Right hindlimb (tissue), 1 donor: ENCODE data around the gene TRPC4AP.
"Not testable (repeated sequence)": the region's sequence is repeated elsewhere in the genome, so short reads cannot be mapped to it uniquely, and the experiment has no call there.

ENCODE experiments used
- DNase-seq: peaks from one replicate; pipeline ENCODE4 v3.0.0-alpha.2; 2018

The TRPC4AP gene

GRCh38 chr20:35104685-35105295 lies 12.2 kb upstream of the TRPC4AP start:
- no peak for DNase-seq

GRCh38 chr20:35101620-35102019 lies 9.0 kb upstream of the TRPC4AP start:
- no peak for DNase-seq

GRCh38 chr20:35093267-35093884 lies 769 bp upstream of the TRPC4AP start:
- DNase-seq, result no peak

DNA sequence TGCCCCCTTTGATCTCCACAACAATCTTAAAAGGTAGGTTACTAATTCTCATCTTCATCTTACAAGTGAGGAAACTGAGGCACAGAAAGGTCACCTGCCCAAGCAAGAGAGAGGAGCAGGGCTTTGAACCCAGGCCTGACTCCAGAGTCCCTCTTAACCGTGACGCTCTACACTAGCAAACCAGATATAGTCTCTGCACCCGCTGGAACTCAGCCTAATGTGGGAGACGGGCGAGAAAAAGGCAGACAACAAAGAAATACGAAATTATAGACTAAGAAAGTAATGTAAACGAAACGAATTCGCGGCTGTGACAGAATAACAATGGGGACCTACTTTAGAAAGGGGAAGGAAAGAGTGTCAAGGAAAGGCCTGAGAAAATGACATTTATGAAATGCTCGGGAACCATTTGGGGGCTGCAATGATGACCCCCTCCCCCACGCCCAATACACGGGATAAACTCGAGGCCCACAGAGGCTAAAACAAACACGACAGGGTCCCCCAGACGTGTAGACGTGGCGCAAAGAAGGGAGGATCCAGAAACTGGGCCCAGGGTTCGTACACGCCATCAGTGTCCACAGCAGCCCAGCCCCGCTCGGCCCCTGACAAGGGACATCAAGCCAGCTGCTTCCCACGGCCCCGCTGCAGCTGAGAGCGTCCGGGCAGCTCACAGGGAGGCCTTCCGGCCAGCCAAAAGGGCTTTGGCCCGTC lies 637 bp downstream of the TRPC4AP start:
- peak; percentile 35 for DNase-seq

- no peak for DNase-seq
Measured at GRCh38 chr20:35088231-35089145, 4.1 kb downstream of the TRPC4AP start.

DNA sequence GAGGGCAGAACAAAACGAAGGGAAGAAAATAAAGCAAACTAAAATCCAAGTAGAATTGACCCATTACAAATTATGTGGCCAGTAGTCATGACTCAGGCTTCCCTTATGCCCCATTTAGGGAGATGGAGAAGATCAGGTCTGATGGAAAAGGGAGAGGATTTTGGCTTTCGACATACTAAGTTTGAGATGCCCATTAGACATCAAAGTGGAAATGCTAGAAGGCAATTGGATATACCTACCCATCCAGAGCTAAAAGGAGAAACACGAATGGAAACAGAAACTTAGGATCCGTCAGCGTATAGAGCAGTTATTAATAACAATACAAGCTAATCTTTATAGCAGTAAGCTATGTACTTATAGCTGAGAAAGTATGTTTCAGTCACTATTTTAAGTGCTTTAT lies 4.8 kb downstream of the TRPC4AP start:
- DNase-seq, result no peak

GRCh38 chr20:35087355-35087754 lies 5.3 kb downstream of the TRPC4AP start:
- DNase-seq, result no peak

- no peak for DNase-seq
Measured at GRCh38 chr20:35085477-35086225, 7.0 kb downstream of the TRPC4AP start.

GRCh38 chr20:35084998-35085397 lies 7.6 kb downstream of the TRPC4AP start:
- no peak for DNase-seq

DNA sequence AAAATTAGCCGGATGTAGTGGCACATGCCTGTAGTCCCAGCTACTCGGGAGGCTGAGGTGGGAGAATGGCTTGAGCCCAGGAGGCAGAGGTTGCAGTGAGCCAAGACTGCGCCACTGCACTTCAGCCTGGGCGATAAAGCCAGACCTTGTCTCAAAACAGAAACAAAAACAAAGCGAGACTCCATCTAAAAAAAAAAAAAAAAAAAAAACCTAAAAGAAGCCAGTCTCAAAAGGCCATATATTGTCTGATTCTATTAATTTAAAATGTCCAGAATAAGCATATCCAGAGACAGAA lies 12.3 kb downstream of the TRPC4AP start:
- not testable (repeated sequence) for DNase-seq

GRCh38 chr20:35079472-35080347 lies 12.9 kb downstream of the TRPC4AP start:
- no peak for DNase-seq

DNA sequence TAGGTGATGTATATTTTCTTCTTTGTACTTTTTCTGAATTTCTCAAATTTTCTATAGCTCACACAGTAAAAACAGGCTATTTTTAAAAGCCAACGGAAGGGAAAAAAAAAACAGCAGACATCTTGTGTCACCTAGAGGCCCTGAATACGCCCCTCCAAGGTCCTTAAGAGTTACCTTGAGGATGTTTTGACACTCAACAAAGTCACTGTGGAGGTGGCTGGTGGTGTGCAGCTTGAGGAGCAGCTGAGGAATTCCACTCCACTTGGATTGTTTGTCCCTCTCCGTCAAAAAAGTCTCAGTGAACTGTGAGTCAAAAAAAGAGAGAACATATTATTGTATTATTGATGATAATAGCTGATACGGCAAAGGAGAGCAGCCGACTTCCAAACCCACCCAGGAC lies 14.7 kb downstream of the TRPC4AP start:
- DNase-seq, result no peak

DNA sequence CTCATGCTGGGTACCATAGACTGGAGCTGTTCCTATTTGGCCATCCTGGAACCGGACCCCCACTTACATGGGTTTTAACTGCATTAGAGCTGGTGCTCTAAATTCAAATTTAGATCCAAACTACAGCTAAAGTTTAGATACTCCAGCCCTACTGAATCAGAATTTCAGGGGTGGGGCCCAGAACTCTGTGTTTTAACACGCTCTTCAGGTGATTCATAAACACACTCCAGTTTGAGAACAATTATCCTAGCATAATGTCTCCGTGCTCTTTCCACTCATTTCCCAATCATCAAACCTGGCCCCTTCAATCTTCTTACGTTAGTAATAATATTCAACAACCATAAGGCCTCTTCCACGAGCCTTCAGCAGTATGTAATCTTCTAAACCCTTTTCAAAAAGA lies 15.3 kb downstream of the TRPC4AP start:
- no peak for DNase-seq

GRCh38 chr20:35071436-35072153 lies 21.0 kb downstream of the TRPC4AP start:
- not testable (repeated sequence) for DNase-seq

DNA sequence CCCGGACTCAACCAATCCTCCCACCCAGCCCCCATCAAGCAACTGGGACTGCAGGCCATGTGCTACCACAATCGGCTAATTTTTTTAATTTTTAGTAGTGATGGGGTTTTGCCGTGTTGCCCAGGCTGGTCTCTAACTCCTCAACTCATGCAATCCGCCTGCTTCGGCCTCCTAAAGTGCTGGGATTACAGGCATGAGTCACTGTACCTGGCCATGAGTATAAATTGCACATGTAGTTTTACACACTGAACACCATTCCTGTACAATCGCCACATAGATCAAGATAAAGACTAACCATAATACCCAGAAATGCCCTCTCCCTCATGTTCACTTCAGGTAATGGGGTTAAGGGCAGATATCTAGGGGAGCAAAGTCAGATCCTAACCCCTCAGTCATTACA lies 26.4 kb downstream of the TRPC4AP start:
- DNase-seq, result no peak

GRCh38 chr20:35065181-35065580 lies 27.4 kb downstream of the TRPC4AP start:
- no peak for DNase-seq

DNA sequence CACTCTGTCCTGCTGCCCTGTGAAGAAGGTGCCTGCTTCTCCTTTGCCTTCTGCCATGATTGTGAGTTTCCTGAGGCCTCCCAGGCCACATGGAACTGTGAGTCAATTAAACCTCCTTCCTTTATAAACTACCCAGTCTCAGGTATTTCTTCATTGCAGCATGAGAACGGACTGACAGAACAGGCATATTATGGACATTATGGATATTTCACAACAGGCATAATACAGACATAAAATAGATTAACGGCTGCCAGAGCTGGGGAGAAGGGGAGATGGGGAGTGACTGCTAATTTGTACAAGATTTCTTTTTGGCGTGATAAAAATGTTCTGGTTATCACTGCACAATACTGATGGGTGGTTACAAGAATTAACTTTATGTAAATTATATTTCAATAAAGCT lies 29.4 kb downstream of the TRPC4AP start:
- no peak for DNase-seq

- no peak for DNase-seq
Measured at GRCh38 chr20:35062478-35062877, 30.1 kb downstream of the TRPC4AP start.

GRCh38 chr20:35060168-35060567 lies 32.4 kb downstream of the TRPC4AP start:
- no peak for DNase-seq

DNA sequence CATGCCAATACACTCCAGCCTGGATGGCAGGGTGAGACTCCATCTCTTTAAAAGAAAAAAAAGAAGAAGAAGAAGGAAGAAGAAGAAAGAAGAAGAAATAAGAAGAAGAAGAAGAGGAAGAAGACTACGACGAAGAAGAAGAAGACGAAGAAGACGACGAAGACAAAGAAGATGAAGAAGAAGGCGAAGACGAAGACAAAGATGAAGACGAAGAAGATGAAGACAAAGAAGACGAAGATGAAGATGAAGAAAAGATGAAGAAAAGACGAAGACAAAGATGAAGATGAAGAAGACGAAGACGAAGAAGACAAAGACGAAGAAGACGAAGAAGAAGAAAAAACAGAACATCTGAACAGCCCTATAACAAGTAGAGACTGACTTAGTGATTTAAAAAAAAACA lies 33.0 kb downstream of the TRPC4AP start:
- no peak for DNase-seq

DNA sequence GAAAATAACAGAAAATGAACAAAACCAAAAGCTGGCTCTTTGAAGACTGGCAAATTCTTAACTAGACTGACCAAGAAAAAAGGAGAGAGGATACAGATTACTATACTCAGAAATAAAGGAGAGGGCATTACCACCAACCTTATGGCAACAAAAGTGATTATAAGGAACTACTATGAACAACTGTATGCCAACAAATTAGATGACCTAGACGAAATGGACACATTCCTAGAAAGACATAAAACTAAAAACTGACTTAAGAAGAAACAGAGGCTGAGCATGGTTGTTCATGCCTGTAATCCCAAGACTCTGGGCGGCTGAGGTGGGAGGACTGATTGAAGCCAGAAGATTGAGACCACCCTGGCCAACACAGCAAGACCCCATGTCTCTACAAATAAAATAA lies 33.5 kb downstream of the TRPC4AP start:
- no peak for DNase-seq
